Measurements from ENCODE around the gene ARHGAP19.

DNA sequence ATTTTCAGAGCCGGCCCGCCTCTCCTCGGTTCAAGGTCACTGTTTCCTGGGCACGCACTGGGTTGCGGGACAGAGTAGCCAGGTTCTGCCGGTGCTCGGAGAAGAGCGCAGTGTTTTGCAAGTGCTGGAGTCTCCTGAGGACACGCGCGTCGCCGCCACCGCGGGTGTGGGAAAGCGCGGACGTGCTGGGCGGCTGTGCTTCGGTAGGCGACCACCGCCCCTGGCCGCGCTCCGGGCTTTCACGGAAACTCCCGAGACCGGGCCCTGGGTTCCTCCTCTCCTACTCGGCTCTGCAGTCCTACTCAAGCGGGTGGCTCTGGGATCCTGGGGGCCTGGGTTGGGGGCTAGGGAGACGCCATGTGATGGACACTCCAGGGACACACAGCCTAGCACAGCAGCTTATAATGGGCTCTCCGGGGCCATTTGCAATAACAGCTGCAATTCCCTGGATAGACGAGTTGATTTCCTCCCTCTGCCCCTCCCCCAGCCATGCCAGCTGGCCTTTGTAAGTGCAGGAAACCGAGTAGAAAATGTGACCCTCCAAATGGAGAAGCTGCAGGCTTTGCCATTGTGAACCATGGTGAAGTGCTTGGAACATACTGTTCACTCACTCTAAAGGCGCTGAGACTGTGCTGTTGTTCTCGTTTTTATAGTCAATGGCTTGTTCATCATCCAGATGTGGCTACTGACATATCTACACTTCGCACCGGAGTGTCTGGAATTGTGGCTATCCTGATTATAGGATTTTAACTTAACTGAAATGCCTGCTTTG, 28.8 kb upstream of the ARHGAP19 start:
- TF ChIP-seq POLR2A (IDR thresholded peaks at IDR 0.05), result peak in 2 of 3 donors; percentile 7 to 36
- TF ChIP-seq, protein P1, sequence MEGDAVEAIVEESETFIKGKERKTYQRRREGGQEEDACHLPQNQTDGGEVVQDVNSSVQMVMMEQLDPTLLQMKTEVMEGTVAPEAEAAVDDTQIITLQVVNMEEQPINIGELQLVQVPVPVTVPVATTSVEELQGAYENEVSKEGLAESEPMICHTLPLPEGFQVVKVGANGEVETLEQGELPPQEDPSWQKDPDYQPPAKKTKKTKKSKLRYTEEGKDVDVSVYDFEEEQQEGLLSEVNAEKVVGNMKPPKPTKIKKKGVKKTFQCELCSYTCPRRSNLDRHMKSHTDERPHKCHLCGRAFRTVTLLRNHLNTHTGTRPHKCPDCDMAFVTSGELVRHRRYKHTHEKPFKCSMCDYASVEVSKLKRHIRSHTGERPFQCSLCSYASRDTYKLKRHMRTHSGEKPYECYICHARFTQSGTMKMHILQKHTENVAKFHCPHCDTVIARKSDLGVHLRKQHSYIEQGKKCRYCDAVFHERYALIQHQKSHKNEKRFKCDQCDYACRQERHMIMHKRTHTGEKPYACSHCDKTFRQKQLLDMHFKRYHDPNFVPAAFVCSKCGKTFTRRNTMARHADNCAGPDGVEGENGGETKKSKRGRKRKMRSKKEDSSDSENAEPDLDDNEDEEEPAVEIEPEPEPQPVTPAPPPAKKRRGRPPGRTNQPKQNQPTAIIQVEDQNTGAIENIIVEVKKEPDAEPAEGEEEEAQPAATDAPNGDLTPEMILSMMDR (IDR thresholded peaks at IDR 0.05), result no peak
